Activated CD8-positive, alpha-beta memory T cell treated with anti-CD3 and anti-CD28 coated beads, Interleukin-2, amount 10 ng/mL, durations not matched to agents 7 days and 5 days (primary cell): ENCODE results near the gene SLCO3A1. TPM values are rescaled to one million over a fixed set of nuclear protein-coding genes. Genes with fewer than 3 reads are reported as not detected.

Experiments used
- ATAC-seq: fragments of 150-1000 bp; cut with Tn5 transposase; one replicate; pipeline ENCODE4 v1.10.0; 2021; ENCODE audit warnings: moderate library complexity
- CTCF ChIA-PET: fragments of 350-600 bp; sonication (Branson Sonifier 250); formaldehyde crosslinking; loops from one replicate; lab custom pipeline; 2021; ENCODE audit warnings: antibody characterized with exemption; lab: Charles Lee
- DNase-seq: peaks from one replicate; pipeline ENCODE4 v3.0.0-alpha.2; 2020
- H3K27ac Mint-ChIP-seq: one replicate; pipeline ENCODE4 v1.8.0; 2021; ENCODE audit warnings: mild to moderate bottlenecking, mixed read lengths
- H3K27me3 Mint-ChIP-seq: one replicate; pipeline ENCODE4 v1.8.0; 2021; ENCODE audit warnings: mixed read lengths
- H3K36me3 Mint-ChIP-seq: one replicate; pipeline ENCODE4 v1.8.0; 2021; ENCODE audit warnings: mild to moderate bottlenecking, mixed read lengths
- H3K4me1 Mint-ChIP-seq: one replicate; pipeline ENCODE4 v1.8.0; 2021; ENCODE audit warnings: mixed read lengths
- H3K4me3 Mint-ChIP-seq: one replicate; pipeline ENCODE4 v1.8.0; 2021; ENCODE audit warnings: mild to moderate bottlenecking, moderate library complexity, mixed read lengths
- H3K9me3 Mint-ChIP-seq: one replicate; pipeline ENCODE4 v1.8.0; 2022; ENCODE audit warnings: low read depth, mixed read lengths
- total RNA-seq, 2 experiments: library from RNA; stranded (reverse); gene quantifications; one replicate each; pipeline ENCODE4 v1.2.3, GENCODE V29; 2021

SLCO3A1 gene
- total RNA-seq, 2 experiments from 2014 or later = 20.8 to 32.0 TPM

DNA sequence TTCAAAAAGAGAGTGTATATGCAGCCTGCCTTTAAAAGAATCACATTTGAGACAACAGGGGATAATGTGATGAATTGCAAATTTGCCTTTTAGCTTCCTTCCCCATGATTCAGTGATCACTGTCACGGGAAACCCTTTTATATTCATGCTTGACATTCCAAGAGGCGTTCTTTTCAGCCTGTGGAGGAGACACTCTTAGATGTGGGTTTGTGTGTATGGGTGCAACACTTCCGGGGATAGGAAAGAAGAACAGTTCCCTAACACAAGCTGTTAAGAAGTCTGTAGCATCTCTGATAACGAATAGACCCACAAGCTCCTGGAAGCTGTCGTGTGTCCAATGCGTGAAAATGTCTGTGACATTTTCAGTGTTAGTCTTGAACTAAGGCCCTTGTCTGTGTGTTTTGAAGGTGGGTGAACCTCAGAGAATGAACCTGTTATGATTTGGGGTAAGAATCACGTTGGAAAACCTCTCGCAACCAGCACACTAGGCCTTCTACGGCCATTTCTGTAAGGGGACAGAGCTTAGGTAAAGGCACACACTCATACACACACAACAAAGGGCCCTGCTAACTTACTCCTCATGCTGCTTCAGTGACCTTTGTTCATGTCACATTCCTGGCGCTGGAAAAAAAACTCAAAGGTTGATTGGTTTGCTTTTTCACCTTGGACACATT, 311.0 kb downstream of the SLCO3A1 start:
- peaks cover 14% of the 10 kb centered on the region for H3K4me1 Mint-ChIP-seq
- no peak overlapping the region for H3K4me3 Mint-ChIP-seq
- DNase-seq (no peak), ATAC-seq (no peak)
- H3K27me3 Mint-ChIP-seq = no peaks in the 10 kb centered on the region
- H3K27ac Mint-ChIP-seq = no peak overlapping the region
- CTCF ChIA-PET = no interaction called here
- H3K9me3 Mint-ChIP-seq = no peaks in the 10 kb centered on the region
- no peaks in the 10 kb centered on the region for H3K36me3 Mint-ChIP-seq

DNA sequence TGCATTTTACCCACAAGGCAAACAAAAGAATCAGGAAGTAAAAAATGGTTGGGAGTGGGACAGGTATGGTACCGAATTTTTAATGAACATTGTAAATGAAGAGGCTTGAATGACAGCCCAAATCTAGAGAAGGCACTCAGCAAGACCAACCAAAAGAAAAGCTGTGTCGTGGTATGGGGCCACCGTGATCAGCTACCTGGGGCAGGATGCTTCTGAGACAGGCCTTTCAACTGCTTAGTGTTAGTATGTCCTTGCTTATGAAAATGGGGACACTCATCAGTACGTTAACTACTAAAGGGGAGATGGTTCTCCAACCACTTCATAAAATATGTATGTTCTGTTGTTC, 311.5 kb downstream of the SLCO3A1 start:
- CTCF ChIA-PET = no interaction called here
- no peaks in the 10 kb centered on the region for H3K27me3 Mint-ChIP-seq
- H3K4me1 Mint-ChIP-seq = peaks cover 14% of the 10 kb centered on the region
- no peak overlapping the region for H3K27ac Mint-ChIP-seq
- no peaks in the 10 kb centered on the region for H3K36me3 Mint-ChIP-seq
- no peaks in the 10 kb centered on the region for H3K9me3 Mint-ChIP-seq
- DNase-seq (no peak), ATAC-seq (no peak)
- H3K4me3 Mint-ChIP-seq = no peak overlapping the region

DNA sequence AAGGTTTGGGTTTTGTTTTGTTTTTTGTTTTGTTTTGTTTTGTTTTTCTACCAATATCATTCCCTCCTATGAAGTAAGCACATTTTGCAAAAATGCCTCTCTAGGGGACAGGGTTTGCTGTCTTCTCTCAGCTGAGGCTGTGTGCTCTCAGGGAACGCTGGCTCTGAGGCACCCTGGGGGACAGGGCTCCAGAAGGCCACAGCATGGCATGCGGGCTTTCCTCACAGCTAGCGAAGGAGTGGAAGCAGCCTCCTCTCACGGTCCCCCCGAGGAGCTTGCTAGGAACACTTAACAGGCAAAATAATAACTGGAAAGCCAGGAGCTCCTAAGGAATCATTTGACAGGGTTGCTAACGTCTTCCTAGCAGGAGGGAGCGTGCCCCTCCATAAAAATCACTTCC, 312.5 kb downstream of the SLCO3A1 start:
- Mint-ChIP-seq H3K27me3 (no peaks in the 10 kb centered on the region), H3K9me3 (no peaks in the 10 kb centered on the region), H3K36me3 (no peaks in the 10 kb centered on the region), H3K27ac (no peak overlapping the region), H3K4me1 (peaks cover 10% of the 10 kb centered on the region), H3K4me3 (no peak overlapping the region)
- CTCF ChIA-PET = no interaction called here
- no peak for ATAC-seq
- DNase-seq = no peak

DNA sequence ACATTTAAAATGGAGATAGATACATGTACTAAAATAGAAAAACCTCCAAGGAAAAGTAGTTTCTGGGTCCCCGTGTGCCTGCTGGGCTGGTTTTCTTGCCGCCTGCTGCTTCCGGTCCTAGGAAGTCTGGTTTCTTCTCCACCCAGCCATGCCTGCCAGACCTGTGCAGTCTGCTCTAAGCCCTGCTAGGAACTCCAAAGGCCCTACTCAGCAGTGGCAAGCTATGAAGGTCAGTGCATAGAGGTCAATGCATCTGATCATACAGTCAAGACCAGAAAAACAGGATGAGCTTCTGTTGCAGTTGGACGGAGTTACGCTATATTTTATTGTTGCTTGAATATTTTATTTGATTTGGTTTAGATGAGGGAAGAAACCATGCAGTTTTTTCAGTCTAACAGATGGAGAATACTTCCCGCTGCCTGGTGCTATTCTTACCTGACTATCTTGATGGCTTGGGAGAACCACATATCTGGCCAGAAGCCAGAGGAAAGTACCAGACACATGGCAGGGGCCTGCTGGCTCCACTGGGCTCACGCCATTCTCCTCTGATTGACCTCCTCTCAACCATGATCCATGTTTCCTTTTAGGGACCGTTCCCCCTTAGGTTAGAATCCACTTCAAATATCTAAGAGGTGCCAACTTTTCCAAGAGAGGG, 313.4 kb downstream of the SLCO3A1 start:
- Mint-ChIP-seq H3K4me3 (no peak overlapping the region), H3K9me3 (no peaks in the 10 kb centered on the region), H3K27me3 (no peaks in the 10 kb centered on the region), H3K36me3 (no peaks in the 10 kb centered on the region), H3K27ac (no peak overlapping the region), H3K4me1 (peaks cover 4% of the 10 kb centered on the region)
- CTCF ChIA-PET = no interaction called here
- no peak for DNase-seq
- ATAC-seq = no peak

DNA sequence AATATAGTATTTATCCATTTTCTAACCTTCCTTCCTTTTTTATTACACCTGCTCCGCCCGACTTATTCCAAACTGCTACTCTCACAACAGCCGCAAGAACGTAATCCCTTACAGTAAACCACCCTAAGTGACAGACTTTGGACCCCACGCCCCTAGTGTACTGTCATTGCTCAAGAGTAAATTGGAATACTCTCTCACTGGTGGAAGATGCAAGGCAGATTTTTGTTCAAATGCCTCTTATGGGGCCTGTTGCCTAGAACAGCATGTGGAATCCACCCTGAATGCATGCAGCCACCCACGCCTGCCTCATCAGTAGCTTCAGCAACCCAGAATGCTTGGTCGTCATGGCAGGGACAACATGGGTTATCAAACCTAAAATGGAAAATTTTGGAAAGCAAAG, 313.9 kb downstream of the SLCO3A1 start:
- CTCF ChIA-PET = no interaction called here
- H3K4me3 Mint-ChIP-seq = no peak overlapping the region
- no peaks in the 10 kb centered on the region for H3K4me1 Mint-ChIP-seq
- no peaks in the 10 kb centered on the region for H3K9me3 Mint-ChIP-seq
- ATAC-seq = no peak
- no peak overlapping the region for H3K27ac Mint-ChIP-seq
- H3K27me3 Mint-ChIP-seq = no peaks in the 10 kb centered on the region
- DNase-seq = no peak
- H3K36me3 Mint-ChIP-seq = no peaks in the 10 kb centered on the region

DNA sequence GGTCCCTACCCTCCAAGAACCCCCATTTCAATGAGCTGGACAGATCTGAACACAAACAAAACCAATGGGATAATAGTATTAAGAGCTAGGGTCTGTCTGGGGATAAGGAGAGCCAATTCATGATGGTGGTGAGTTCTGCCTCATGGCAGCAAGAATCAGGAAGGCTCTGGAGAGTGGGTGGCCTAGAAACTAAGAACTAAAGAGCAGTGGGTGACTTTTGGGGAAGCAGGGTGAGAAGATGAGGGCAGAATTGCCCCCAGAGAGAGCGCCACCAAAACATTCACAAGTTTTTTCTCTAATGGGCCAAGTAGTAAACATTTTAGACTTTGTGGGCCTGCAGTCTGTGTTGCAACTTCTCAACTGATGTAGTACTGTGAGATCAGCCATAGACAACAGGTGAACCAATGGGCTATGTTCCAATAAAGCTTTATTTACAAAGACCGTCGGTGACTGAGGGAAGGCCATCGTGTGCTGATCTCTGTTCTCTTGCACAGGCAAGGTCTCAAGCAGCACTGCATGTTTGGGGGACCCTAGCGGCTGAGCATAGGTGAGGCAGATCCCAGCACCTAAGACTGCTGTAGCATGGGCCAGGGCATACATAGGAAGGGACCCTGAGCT, 314.7 kb downstream of the SLCO3A1 start:
- no peak for DNase-seq
- Mint-ChIP-seq H3K27ac (no peak overlapping the region), H3K36me3 (no peaks in the 10 kb centered on the region), H3K9me3 (no peaks in the 10 kb centered on the region), H3K4me1 (no peaks in the 10 kb centered on the region), H3K4me3 (no peak overlapping the region), H3K27me3 (no peaks in the 10 kb centered on the region)
- CTCF ChIA-PET = no interaction called here
- ATAC-seq = no peak

DNA sequence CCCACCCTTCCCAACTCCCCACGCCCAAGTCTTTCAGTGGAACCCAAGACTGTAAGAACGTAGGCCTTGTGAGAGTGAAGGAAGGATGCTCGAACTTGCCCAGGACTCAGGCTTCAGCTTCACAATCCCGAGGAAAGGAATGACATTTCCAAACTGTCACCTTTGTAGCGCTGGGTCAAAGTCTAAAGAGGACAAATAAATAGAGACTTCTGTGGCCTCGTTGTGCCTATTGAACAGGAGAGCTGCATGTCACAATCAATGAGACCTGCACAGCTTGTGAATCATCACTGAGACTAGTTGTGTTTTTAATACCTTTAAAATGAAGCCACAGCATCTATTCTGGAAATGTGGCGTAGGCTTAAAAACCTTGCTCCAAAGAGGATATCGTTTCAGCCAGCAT, 317.4 kb downstream of the SLCO3A1 start:
- no peaks in the 10 kb centered on the region for H3K4me1 Mint-ChIP-seq
- no peak overlapping the region for H3K27ac Mint-ChIP-seq
- H3K4me3 Mint-ChIP-seq = no peak overlapping the region
- CTCF ChIA-PET = no interaction called here
- H3K36me3 Mint-ChIP-seq = no peaks in the 10 kb centered on the region
- ATAC-seq = no peak
- peaks cover 2% of the 10 kb centered on the region for H3K27me3 Mint-ChIP-seq
- no peak for DNase-seq
- no peaks in the 10 kb centered on the region for H3K9me3 Mint-ChIP-seq

DNA sequence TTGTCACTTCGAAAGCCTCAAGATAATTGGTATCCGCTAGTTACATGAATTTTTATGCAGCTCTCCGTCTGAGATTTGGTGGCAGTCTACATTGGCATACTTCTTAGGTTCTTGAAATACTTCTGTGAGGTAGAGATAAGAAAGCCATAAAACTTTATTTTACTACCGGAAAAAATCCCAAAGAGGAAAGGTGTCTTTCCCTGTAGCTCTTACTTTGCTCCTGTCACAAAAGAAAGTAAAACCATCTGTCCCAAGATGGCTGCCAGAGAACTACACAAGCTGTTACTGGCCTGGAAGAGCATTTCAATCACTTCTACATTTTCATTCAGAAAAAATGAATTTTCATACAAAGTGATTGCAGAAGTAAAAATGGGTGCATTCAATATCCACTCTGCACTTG, 325.4 kb downstream of the SLCO3A1 start:
- Mint-ChIP-seq H3K9me3 (no peaks in the 10 kb centered on the region), H3K4me3 (no peak overlapping the region), H3K4me1 (no peaks in the 10 kb centered on the region), H3K36me3 (no peaks in the 10 kb centered on the region), H3K27me3 (peaks cover 22% of the 10 kb centered on the region), H3K27ac (no peak overlapping the region)
- ATAC-seq (no peak), DNase-seq (no peak)
- CTCF ChIA-PET = interaction anchor here (0.7 kb wide), 1 partner anchor 287 kb away, joined by 3 read pairs; no protein-coding TSS in a partner anchor

DNA sequence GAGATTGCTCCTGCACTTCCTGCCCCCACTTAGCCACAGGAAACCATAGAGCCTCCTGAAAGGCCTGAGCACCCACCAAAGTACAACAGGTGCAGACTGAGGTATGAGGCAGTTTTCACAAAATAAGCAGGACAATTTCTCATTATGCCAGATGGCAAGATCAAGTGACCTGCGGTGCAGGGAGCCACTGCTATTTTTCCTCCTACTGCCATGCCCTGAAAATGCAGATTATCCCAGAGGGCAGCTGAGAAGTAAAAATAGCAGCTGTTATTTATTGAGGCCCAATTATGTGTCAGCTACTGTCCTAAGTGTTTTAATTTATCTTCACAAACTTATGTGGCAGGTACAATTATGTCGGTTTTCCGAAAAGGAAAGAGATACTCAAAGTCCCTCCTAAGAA, 330.6 kb downstream of the SLCO3A1 start:
- Mint-ChIP-seq H3K27me3 (peaks cover 14% of the 10 kb centered on the region), H3K4me1 (peaks cover 4% of the 10 kb centered on the region), H3K27ac (no peak overlapping the region), H3K9me3 (no peaks in the 10 kb centered on the region), H3K36me3 (no peaks in the 10 kb centered on the region), H3K4me3 (no peak overlapping the region)
- no peak for DNase-seq
- CTCF ChIA-PET = no interaction called here
- ATAC-seq = no peak

DNA sequence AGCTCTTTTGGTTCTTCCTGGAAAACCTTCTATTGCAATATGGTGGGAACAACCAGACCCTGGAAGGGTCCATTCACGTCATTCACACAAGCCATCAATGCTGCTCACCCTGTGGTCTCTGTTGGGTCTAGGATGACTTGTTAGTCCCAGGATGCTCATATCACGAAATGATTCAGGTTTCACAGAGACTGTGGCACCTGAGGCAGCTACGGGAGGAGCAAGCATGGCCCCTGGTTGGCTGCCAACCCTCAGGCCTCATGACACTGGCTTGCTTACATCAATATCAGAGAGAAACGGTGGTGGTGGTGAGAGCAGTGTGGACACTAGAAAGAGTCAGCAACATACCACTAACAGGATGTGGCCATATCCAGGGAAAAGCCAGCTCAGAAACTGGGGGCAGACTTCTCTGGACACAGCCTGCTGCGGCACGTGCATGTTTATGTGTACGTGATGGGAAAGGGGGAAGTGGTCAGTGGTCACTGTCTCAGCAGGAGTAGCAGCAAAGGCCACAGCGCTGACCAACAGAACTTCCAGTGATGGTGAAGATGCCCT, 331.2 kb downstream of the SLCO3A1 start:
- Mint-ChIP-seq H3K36me3 (no peaks in the 10 kb centered on the region), H3K9me3 (no peaks in the 10 kb centered on the region), H3K4me3 (no peak overlapping the region), H3K27me3 (peaks cover 14% of the 10 kb centered on the region), H3K27ac (no peak overlapping the region), H3K4me1 (peaks cover 4% of the 10 kb centered on the region)
- ATAC-seq = no peak
- DNase-seq = no peak
- CTCF ChIA-PET = no interaction called here

DNA sequence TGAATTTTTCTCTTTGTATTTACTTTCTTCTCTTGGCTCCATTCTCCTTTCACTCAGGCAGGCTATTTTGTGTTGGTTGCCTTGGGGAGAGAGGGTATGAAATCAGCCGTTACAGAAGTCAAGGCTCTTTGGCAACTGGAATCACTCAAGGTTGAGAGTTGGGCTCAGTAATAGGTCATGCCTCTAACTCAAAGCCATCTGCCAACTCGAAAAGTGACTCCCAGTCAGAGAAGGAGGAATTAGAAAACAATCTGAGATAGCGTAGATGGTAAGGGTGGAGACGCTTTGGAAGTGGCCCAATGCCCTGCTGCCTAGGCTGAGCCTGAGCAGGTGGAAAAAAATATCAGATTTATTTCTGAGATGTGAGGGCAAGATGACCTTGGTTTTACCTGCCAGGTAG, 334.5 kb downstream of the SLCO3A1 start:
- Mint-ChIP-seq H3K9me3 (no peaks in the 10 kb centered on the region), H3K4me1 (peaks cover 4% of the 10 kb centered on the region), H3K27me3 (peaks cover 9% of the 10 kb centered on the region), H3K36me3 (no peaks in the 10 kb centered on the region), H3K4me3 (no peak overlapping the region), H3K27ac (no peak overlapping the region)
- no peak for ATAC-seq
- DNase-seq = no peak
- CTCF ChIA-PET = no interaction called here

DNA sequence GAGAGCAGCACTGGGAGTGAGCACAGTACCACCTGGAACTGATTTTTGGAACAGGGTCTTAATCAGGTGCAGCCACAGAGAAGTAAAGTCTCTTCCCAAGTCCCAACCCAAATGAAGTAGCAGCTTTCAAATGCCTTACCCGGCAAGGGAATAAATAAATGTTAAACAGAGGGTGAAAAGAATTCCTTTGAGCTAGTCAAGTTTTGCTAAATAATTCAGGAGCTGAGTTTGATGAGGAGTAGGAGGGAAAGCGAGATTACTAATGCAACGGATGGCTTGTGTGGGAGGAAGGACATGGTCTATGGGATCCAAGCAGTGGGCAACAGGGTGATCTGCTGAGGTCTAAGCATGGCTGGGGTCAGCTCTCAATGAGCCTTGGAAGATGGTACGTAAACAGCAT, 335.7 kb downstream of the SLCO3A1 start:
- CTCF ChIA-PET = no interaction called here
- no peak for DNase-seq
- Mint-ChIP-seq H3K27me3 (peaks cover 9% of the 10 kb centered on the region), H3K4me1 (peaks cover 4% of the 10 kb centered on the region), H3K36me3 (no peaks in the 10 kb centered on the region), H3K27ac (no peak overlapping the region), H3K4me3 (no peak overlapping the region), H3K9me3 (no peaks in the 10 kb centered on the region)
- ATAC-seq = no peak

DNA sequence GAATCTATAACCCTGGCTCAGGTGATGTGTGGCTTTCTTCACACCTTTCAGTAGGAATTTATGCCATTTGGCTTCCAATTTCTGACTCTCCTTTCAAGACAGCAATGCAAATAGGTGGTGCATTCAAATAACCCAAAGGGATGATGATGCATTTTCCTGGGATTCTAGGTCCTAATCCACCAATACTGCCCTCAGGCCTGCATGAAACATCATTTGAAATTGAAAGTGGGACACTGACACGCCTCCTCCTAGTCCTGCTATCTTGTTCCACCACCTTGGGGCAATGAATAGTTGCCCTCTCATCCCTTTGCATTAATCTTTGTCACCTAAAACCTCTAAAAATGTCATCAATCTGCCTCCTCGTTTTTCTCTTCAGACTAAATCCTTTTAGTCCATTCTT, 341.7 kb downstream of the SLCO3A1 start:
- Mint-ChIP-seq H3K27ac (no peak overlapping the region), H3K27me3 (peaks cover 6% of the 10 kb centered on the region), H3K4me1 (no peaks in the 10 kb centered on the region), H3K4me3 (no peak overlapping the region), H3K36me3 (no peaks in the 10 kb centered on the region), H3K9me3 (no peaks in the 10 kb centered on the region)
- ATAC-seq = no peak
- no peak for DNase-seq
- CTCF ChIA-PET = no interaction called here

DNA sequence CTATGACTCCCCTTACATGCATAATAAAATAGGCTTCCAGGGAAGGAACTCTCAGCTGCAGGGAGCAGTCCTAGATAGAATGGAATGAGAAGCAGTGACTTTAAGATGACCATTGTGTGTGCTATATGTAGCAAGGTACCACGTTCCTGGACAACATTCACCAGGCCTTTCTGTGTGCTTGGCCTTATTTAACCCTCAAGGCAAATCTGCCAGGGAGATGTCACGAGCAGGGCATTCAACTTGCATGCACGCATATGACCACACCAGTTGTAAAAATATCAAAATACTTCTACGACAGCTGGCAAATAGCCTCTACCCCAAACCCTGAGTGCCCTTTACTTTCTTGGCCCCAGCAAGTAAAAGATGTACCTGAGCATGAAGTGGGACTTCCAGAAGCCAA, 342.8 kb downstream of the SLCO3A1 start:
- no peak for ATAC-seq

More for the DNA sequence above, 342.8 kb downstream of the SLCO3A1 start:
- Mint-ChIP-seq H3K27me3 (peaks cover 6% of the 10 kb centered on the region), H3K4me3 (no peak overlapping the region), H3K9me3 (no peaks in the 10 kb centered on the region), H3K4me1 (no peaks in the 10 kb centered on the region), H3K36me3 (no peaks in the 10 kb centered on the region), H3K27ac (no peak overlapping the region)
- CTCF ChIA-PET = no interaction called here
- no peak for DNase-seq
